Tongue (tissue), 2 donors: ENCODE data around the gene PPP6R3. TPM values are rescaled to one million over a fixed set of nuclear protein-coding genes. Genes with fewer than 3 reads are reported as not detected.
"Not testable (repeated sequence)": the region's sequence is repeated elsewhere in the genome, so short reads cannot be mapped to it uniquely, and the experiment has no call there.

Experiments
- DNase-seq: peaks from one replicate; pipeline ENCODE4 v3.0.0-alpha.2; 2015
- total RNA-seq: library from RNA; depleted of rRNA; stranded (reverse); fragments of >200 nt; gene quantifications from one replicate; pipeline ENCODE4 v1.2.3, GENCODE V29; 2014

Gene PPP6R3
- total RNA-seq, 1 donor from 2014 or later = 192 TPM

- DNase-seq = no peak
These were observed 140.6 kb downstream of the PPP6R3 start for GRCh38 chr11:68601147-68601546.

- no peak for DNase-seq
These were observed 149.2 kb downstream of the PPP6R3 start for GRCh38 chr11:68609761-68610160.

- peak; percentile 26 for DNase-seq
These were observed 150.0 kb downstream of the PPP6R3 start for GRCh38 chr11:68610452-68611116.

- DNase-seq = no peak
These were observed 155.1 kb downstream of the PPP6R3 start for GRCh38 chr11:68615657-68616056.

GRCh38 chr11:68617925-68618809, 157.6 kb downstream of the PPP6R3 start:
- no peak for DNase-seq

GRCh38 chr11:68621826-68622225, 161.3 kb downstream of the PPP6R3 start:
- DNase-seq = no peak

- not testable (repeated sequence) for DNase-seq
These were observed 163.2 kb downstream of the PPP6R3 start for GRCh38 chr11:68623706-68624105.

GRCh38 chr11:68625069-68625468, 164.5 kb downstream of the PPP6R3 start:
- DNase-seq = not testable (repeated sequence)

GRCh38 chr11:68626236-68626635, 165.7 kb downstream of the PPP6R3 start:
- DNase-seq = not testable (repeated sequence)

- DNase-seq = not testable (repeated sequence)
These were observed 168.3 kb downstream of the PPP6R3 start for GRCh38 chr11:68628837-68629236.

- not testable (repeated sequence) for DNase-seq
These were observed 171.8 kb downstream of the PPP6R3 start for GRCh38 chr11:68632375-68632774.

- peak; percentile 68 for DNase-seq
These were observed 172.2 kb downstream of the PPP6R3 start for GRCh38 chr11:68632802-68633201.

GRCh38 chr11:68634606-68635005, 174.1 kb downstream of the PPP6R3 start:
- DNase-seq = not testable (repeated sequence)

GRCh38 chr11:68635172-68635571, 174.6 kb downstream of the PPP6R3 start:
- DNase-seq = not testable (repeated sequence)

GRCh38 chr11:68635883-68636282, 175.3 kb downstream of the PPP6R3 start:
- not testable (repeated sequence) for DNase-seq

GRCh38 chr11:68639322-68639721, 178.8 kb downstream of the PPP6R3 start:
- not testable (repeated sequence) for DNase-seq

GRCh38 chr11:68641880-68642279, 181.3 kb downstream of the PPP6R3 start:
- DNase-seq = no peak

GRCh38 chr11:68643585-68643984, 183.0 kb downstream of the PPP6R3 start:
- peak; percentile 44 for DNase-seq

GRCh38 chr11:68646832-68647231, 186.3 kb downstream of the PPP6R3 start:
- DNase-seq = no peak

GRCh38 chr11:68649851-68650555, 189.5 kb downstream of the PPP6R3 start:
- DNase-seq = no peak

- DNase-seq = no peak
These were observed 190.2 kb downstream of the PPP6R3 start for GRCh38 chr11:68650801-68651200.

- DNase-seq = peak; percentile 10
These were observed 190.8 kb downstream of the PPP6R3 start for GRCh38 chr11:68651208-68651984.
